Right ventricle myocardium inferior (tissue), 1 donor: ENCODE results near the gene TSTD1. TPM values are rescaled to one million over a fixed set of nuclear protein-coding genes. Genes with fewer than 3 reads are reported as not detected.
"Not testable (repeated sequence)": the region's sequence is repeated elsewhere in the genome, so short reads cannot be mapped to it uniquely, and the experiment has no call there.

Source experiments
- ATAC-seq: fragments of 200-7000 bp; cut with Tn5 transposase; one replicate; pipeline ENCODE4 v1.9.1; 2020; ENCODE audit warnings: mild to moderate bottlenecking, moderate library complexity
- DNase-seq: peaks from one replicate; pipeline ENCODE4 v3.0.0; 2021; ENCODE audit errors: missing footprints
- intact Hi-C: fragments of 100-400 bp; cut with DNase I; formaldehyde crosslinking; loops from one replicate; pipeline ENCODE4 v1.11.0; 2022
- total RNA-seq: library from RNA; stranded (reverse); fragmentation: NEBNext Ultra II Directional; extraction: Animal tissue kit (Norgen Biotek cat#: 25700); gene quantifications from one replicate; pipeline ENCODE4 v1.2.1, GENCODE V29; 2021
- donor health status: DM: no; HTN: yes; CAD: no; lungs with severe emphysema.

The TSTD1 gene
- total RNA-seq, 1 donor from 2014 or later: 10.5 TPM

- intact Hi-C loops: loop anchor here (2.0 to 5.0 kb wide), 3 partner anchors 48 to 87 kb away; partner anchors contain the start of genes DEDD, NIT1 and PFDN2
- peak; percentile 61 for ATAC-seq
- peak; percentile 86 for DNase-seq
These were observed 6.4 kb upstream of the TSTD1 start for GRCh38 chr1:161044908-161045735.

GRCh38 chr1:161044535-161044907, 5.8 kb upstream of the TSTD1 start:
- intact Hi-C loops: loop anchor here (2.0 to 5.0 kb wide), 2 partner anchors 48 to 73 kb away; partner anchors contain the start of genes NIT1 and PFDN2
- ATAC-seq (no peak), DNase-seq (no peak)

GRCh38 chr1:161039546-161039945, 782 bp upstream of the TSTD1 start:
- ATAC-seq (no peak), DNase-seq (no peak)
- intact Hi-C loops: no loop called here

- intact Hi-C loops: no loop called here
- ATAC-seq (no peak), DNase-seq (no peak)
These were observed 386 bp upstream of the TSTD1 start for GRCh38 chr1:161039154-161039545.

GRCh38 chr1:161037661-161038522, 872 bp downstream of the TSTD1 start:
- intact Hi-C loops: no loop called here
- DNase-seq (no peak), ATAC-seq (peak; percentile 6)

GRCh38 chr1:161033751-161034150, 5.0 kb downstream of the TSTD1 start:
- ATAC-seq (no peak), DNase-seq (no peak)
- intact Hi-C loops: no loop called here

GRCh38 chr1:161032409-161032808, 6.4 kb downstream of the TSTD1 start:
- DNase-seq: no peak
- no peak for ATAC-seq
- intact Hi-C loops: no loop called here

GRCh38 chr1:161031874-161032273, 6.9 kb downstream of the TSTD1 start:
- DNase-seq (no peak), ATAC-seq (no peak)
- intact Hi-C loops: no loop called here

- DNase-seq, ATAC-seq, intact Hi-C loops: not testable (repeated sequence)
These were observed 9.3 kb downstream of the TSTD1 start for GRCh38 chr1:161029466-161029865.

- ATAC-seq, intact Hi-C loops, DNase-seq: not testable (repeated sequence)
These were observed 11.8 kb downstream of the TSTD1 start for GRCh38 chr1:161026954-161027353.

- intact Hi-C loops, DNase-seq, ATAC-seq: not testable (repeated sequence)
These were observed 16.3 kb downstream of the TSTD1 start for GRCh38 chr1:161022432-161022831.

GRCh38 chr1:161021970-161022353, 16.8 kb downstream of the TSTD1 start:
- intact Hi-C loops: no loop called here
- DNase-seq (no peak), ATAC-seq (no peak)

GRCh38 chr1:161021165-161021969, 17.4 kb downstream of the TSTD1 start:
- peak; percentile 90 for DNase-seq
- peak; percentile 82 for ATAC-seq
- intact Hi-C loops: no loop called here

- DNase-seq: no peak
- intact Hi-C loops: no loop called here
- peak; percentile 71 for ATAC-seq
These were observed 18.1 kb downstream of the TSTD1 start, which contains the start of gene F11R for GRCh38 chr1:161020509-161021164. TSS of gene F11R (minus strand) at chr1:161021152. CDS start at chr1:161021073, 79 bp downstream.

- ATAC-seq: peak; percentile 43
- DNase-seq: no peak
- intact Hi-C loops: no loop called here
These were observed 18.8 kb downstream of the TSTD1 start for GRCh38 chr1:161019751-161020495.

GRCh38 chr1:161019111-161019660, 19.6 kb downstream of the TSTD1 start:
- DNase-seq, intact Hi-C loops, ATAC-seq: not testable (repeated sequence)

- intact Hi-C loops: no loop called here
- DNase-seq: no peak
- ATAC-seq: no peak
These were observed 20.2 kb downstream of the TSTD1 start for GRCh38 chr1:161018631-161018930.
